Endothelial cell of umbilical vein (primary cell): ENCODE results near the gene HASPIN. TPM values are rescaled to one million over a fixed set of nuclear protein-coding genes. Genes with fewer than 3 reads are reported as not detected.

Source experiments
- BruUV-seq: library from RNA; stranded (reverse); fragments of 400-500 nt; replicated peaks from 2 replicates; lab custom pipeline; 2021; lab: Mats Ljungman, UMichigan
- CTCF ChIA-PET: fragments of 300-600, 350-600 bp; sonication (Branson Sonifier 250); formaldehyde crosslinking; loops from one replicate; lab custom pipeline; 2021; ENCODE audit warnings: antibody characterized with exemption, inconsistent platforms; lab: Charles Lee
- POLR2A ChIA-PET: fragments of 300-600, 350-600 bp; sonication (Branson Sonifier 250); formaldehyde crosslinking; loops from one replicate; lab custom pipeline; 2021; ENCODE audit warnings: antibody characterized with exemption, inconsistent platforms; lab: Charles Lee
- DNase-seq: peaks from one replicate; pipeline ENCODE4 v3.0.0-alpha.2; 2011; ENCODE audit warnings: low read depth, low spot score
- FAIRE-seq: peaks from 2 replicates; lab custom pipeline; 2011; peaks lifted over from hg19 to GRCh38; lab: Jason Lieb, UNC
- H2AFZ ChIP-seq: 2 replicates; pipeline ENCODE4 v1.6.0; 2012; ENCODE audit warnings: low read depth, low read length, control low read depth, inconsistent platforms
- H3K27ac ChIP-seq: 2 replicates; pipeline ENCODE4 v1.5.1; 2011; ENCODE audit warnings: low read depth, mild to moderate bottlenecking, control low read depth, low read length, moderate library complexity; ENCODE audit not compliant: insufficient read depth
- H3K27me3 ChIP-seq, 2 experiments: 2 replicates each; pipeline versions ENCODE4 v1.6.0 to v1.6.1; 2011; ENCODE audit warnings: low read length in 2 of 2, mixed read lengths in 1 of 2; ENCODE audit not compliant: control insufficient read depth in 2 of 2, insufficient read depth in 2 of 2
- H3K36me3 ChIP-seq, 2 experiments: 2 replicates in 1 of 2; 3 replicates in 1 of 2; pipeline ENCODE4 v1.5.1; 2011; ENCODE audit warnings: low read length in 2 of 2, mild to moderate bottlenecking in 1 of 2, moderate library complexity in 1 of 2; ENCODE audit not compliant: control insufficient read depth in 2 of 2, insufficient read depth in 2 of 2; ENCODE audit errors: extremely low read depth in 1 of 2
- H3K4me1 ChIP-seq: 3 replicates; pipeline ENCODE4 v1.5.1; 2011; ENCODE audit warnings: mild to moderate bottlenecking, low read length; ENCODE audit not compliant: control insufficient read depth, insufficient read depth; ENCODE audit errors: extremely low read depth
- H3K4me2 ChIP-seq: 2 replicates; pipeline ENCODE4 v1.6.1; 2011; ENCODE audit warnings: low read length, control low read depth, mixed read lengths; ENCODE audit not compliant: insufficient read depth
- H3K4me3 ChIP-seq, 3 experiments: fragments of 200-600 bp in 1 of 3; sonication (generic), shearing (Covaris generic) in 1 of 3; replicated peaks in 1 of 3; 2 replicates each; pipeline ENCODE4 v1.5.1; 2011 to 2016; ENCODE audit warnings: control low read depth in 3 of 3, low read length in 3 of 3, mild to moderate bottlenecking in 2 of 3, inconsistent platforms in 1 of 3, low read depth in 1 of 3, moderate library complexity in 1 of 3; ENCODE audit not compliant: insufficient read depth in 1 of 3
- H3K79me2 ChIP-seq: 2 replicates; pipeline ENCODE4 v1.6.0; 2012; ENCODE audit warnings: low read length, inconsistent platforms; ENCODE audit not compliant: control insufficient read depth, insufficient read depth
- H3K9ac ChIP-seq: replicated peaks from 2 replicates; pipeline ENCODE3; 2011; ENCODE audit warnings: low read length, control low read depth; ENCODE audit not compliant: insufficient read depth; ENCODE audit errors: extremely low read depth
- H3K9me1 ChIP-seq: replicated peaks from 3 replicates; pipeline ENCODE4 v1.6.0; 2011; ENCODE audit warnings: mild to moderate bottlenecking, low read length; ENCODE audit not compliant: control insufficient read depth, insufficient read depth; ENCODE audit errors: extremely low read depth
- H3K9me3 ChIP-seq: replicated peaks from 2 replicates; pipeline ENCODE4 v1.5.1; 2012; ENCODE audit warnings: low read length, inconsistent platforms; ENCODE audit not compliant: control insufficient read depth, insufficient read depth
- H4K20me1 ChIP-seq: replicated peaks from 2 replicates; pipeline ENCODE3; 2011; ENCODE audit warnings: mild to moderate bottlenecking, low read length; ENCODE audit not compliant: control insufficient read depth, insufficient read depth; ENCODE audit errors: extremely low read depth
- FOS ChIP-seq: IDR thresholded peaks from 2 replicates; pipeline ENCODE4 v1.6.1; 2011; ENCODE audit warnings: mild to moderate bottlenecking, low read length, moderate library complexity, borderline replicate concordance; ENCODE audit not compliant: insufficient read depth
- GATA2 ChIP-seq: IDR thresholded peaks from 2 replicates; pipeline ENCODE4 v1.7.0; 2011; ENCODE audit warnings: low read depth, mild to moderate bottlenecking, moderate library complexity, mixed read lengths, low read length; ENCODE audit not compliant: insufficient read length, insufficient read depth
- JUN ChIP-seq: IDR thresholded peaks from 2 replicates; pipeline ENCODE4 v1.6.1; 2011; ENCODE audit warnings: borderline replicate concordance, low read depth; ENCODE audit not compliant: insufficient read length, insufficient read depth
- MYC ChIP-seq: IDR thresholded peaks from one replicate; pipeline ENCODE4 v1.6.1; 2011; ENCODE audit warnings: mild to moderate bottlenecking, low read depth, low read length
- POLR2A ChIP-seq: IDR thresholded peaks from 2 replicates; pipeline ENCODE4 v1.6.1; 2012; ENCODE audit warnings: low read depth, mild to moderate bottlenecking, control low read depth, low read length
- POLR2AphosphoS5 ChIP-seq: IDR thresholded peaks from 2 replicates; pipeline ENCODE4 v1.6.1; 2012; ENCODE audit warnings: low read depth, mild to moderate bottlenecking, control low read depth, low read length, moderate library complexity; ENCODE audit not compliant: insufficient read depth
- dilution Hi-C: fragments of 300-500 bp; cut with MboI; formaldehyde crosslinking; loops from one replicate; pipeline ENCODE4 v1.15.0; 2019; ENCODE audit warnings: low sequenced_read_pairs; ENCODE audit not compliant: extremely low pct_ligation_motif_present
- intact Hi-C: fragments of 100-400 bp; cut with micrococcal nuclease; formaldehyde crosslinking; loops from one replicate; pipeline ENCODE4 v1.10.0; 2022
- polyA plus RNA-seq, 4 experiments: library from polyadenylated mRNA; depleted of rRNA in 3 of 4; stranded (reverse) in 3 of 4; unstranded in 1 of 4; fragments of >200 nt; gene quantifications; 2 replicates each; pipeline versions ENCODE4 v1.2.1 to v1.2.3, GENCODE V29; 2011 to 2012; ENCODE audit warnings: missing spikeins in 1 of 4
- total RNA-seq: library from RNA; stranded (reverse); gene quantifications from 2 replicates; pipeline ENCODE4 v1.2.3, GENCODE V29; 2021
- TF ChIP-seq, protein P1 (sequence below): IDR thresholded peaks from 2 replicates; pipeline ENCODE4 v1.6.1; 2011; ENCODE audit not compliant: insufficient read depth, insufficient read length

Gene HASPIN
- total and polyA plus RNA-seq, 2 donors (not counting 3 experiments of a cell fraction or from before 2014, with no cell fraction given), result 2.7 to 13.2 TPM

DNA sequence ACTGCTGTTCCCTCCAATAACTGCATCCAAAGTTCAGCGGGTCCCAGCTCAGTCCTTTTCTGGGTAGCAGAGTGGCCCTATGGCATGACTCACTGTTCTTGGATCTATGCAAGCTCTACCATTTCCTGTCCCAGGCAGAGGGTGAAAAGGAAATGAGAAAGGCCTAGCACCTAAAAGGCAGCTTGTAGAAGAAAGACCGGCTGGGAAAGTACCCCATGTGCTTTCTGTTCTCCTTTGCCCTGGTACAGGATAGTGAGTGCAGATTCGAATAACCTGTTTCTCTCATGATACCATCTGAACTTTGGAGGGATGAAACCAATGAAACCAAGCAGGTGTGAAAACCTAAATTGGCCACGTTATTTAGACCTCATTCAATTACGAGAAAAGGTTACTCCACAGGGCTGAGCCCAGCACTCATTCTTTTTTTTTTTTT lies 12.7 kb upstream of the HASPIN start:
- Histone ChIP-seq H3K9me1 (no peaks in the 10 kb centered on the region), H3K4me3 (no peak overlapping the region), H3K27me3 (no peaks in the 10 kb centered on the region), H3K9me3 (no peaks in the 10 kb centered on the region), H3K4me1 (peaks cover 9% of the 10 kb centered on the region), H3K79me2 (no peaks in the 10 kb centered on the region), H3K36me3 (peaks cover 0 to 9% of the 10 kb centered on the region in 2 experiments), H2AFZ (no peak overlapping the region), H3K4me2 (peak overlapping the region; percentile 21), H3K27ac (peak overlapping the region; percentile 12), H4K20me1 (no peaks in the 10 kb centered on the region), H3K9ac (no peak overlapping the region)
- TF ChIP-seq JUN (peak; percentile 52), FOS (peak; percentile 67), POLR2AphosphoS5 (peak; percentile 22), MYC (no peak)
- TF ChIP-seq, protein P1, sequence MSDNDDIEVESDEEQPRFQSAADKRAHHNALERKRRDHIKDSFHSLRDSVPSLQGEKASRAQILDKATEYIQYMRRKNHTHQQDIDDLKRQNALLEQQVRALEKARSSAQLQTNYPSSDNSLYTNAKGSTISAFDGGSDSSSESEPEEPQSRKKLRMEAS, result no peak
- FAIRE-seq (peak; percentile 97), DNase-seq (peak; percentile 64)
- intact Hi-C loops, result no loop called here
- BruUV-seq, result no TSS peak
- dilution Hi-C loops, result no loop called here
- ChIA-PET POLR2A (interaction anchor here (1.1 kb wide), 1 partner anchor 43 kb away, joined by 3 read pairs; no protein-coding TSS in a partner anchor), CTCF (interaction anchor here (1.0 to 1.3 kb wide), 5 partner anchors 8 to 28 kb away, joined by 3 to 6 read pairs (median 3); no protein-coding TSS in a partner anchor)

DNA sequence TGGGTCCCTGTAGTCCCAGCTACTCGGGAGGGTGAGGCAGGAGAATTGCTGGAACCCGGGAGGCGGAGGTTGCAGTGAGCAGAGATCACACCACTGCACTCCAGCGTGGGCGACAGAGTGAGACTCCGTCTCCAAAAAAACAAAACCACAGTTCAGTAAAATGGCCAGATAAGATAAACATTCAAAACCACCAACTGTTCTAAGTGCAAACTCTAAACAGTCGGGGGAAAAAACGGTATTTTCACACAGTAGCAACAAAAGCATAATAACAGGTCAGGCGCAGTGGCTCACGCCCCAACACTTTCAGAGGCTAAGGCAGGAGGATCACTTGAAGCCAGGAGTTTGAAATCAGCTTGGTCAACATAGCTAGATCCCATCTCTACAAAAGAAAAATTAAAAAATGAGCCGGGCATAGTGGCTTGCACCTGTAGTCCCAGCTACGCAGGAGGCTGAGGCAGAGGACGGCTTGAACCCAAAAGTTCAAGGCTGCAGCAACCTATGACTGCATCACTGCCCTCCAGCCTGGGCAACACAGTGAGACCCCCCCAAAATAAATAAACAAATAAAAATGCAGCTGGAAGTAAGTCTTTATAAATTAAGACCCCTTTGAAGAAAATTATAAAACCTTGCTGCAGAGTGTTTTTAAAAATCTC lies 10.8 kb upstream of the HASPIN start:
- no peaks in the 10 kb centered on the region for H4K20me1 ChIP-seq
- H3K9me1 ChIP-seq, result no peaks in the 10 kb centered on the region
- intact Hi-C loops (no loop called here), dilution Hi-C loops (no loop called here)
- POLR2A ChIA-PET, result no interaction called here
- H3K4me2 ChIP-seq, result no peak overlapping the region
- TF ChIP-seq POLR2A, result no peak
- TF ChIP-seq GATA2, result no peak
- H2AFZ ChIP-seq, result no peak overlapping the region
- no peak overlapping the region for H3K4me3 ChIP-seq
- H3K36me3 ChIP-seq, result peaks cover 9 to 14% of the 10 kb centered on the region in 2 experiments
- DNase-seq, result no peak
- H3K27ac ChIP-seq, result no peak overlapping the region
- peaks cover 9% of the 10 kb centered on the region for H3K4me1 ChIP-seq
- no peaks in the 10 kb centered on the region for H3K79me2 ChIP-seq
- BruUV-seq, result no TSS peak
- CTCF ChIA-PET, result interaction anchor here (1.1 kb wide), 1 partner anchor 10 kb away, joined by 4 read pairs; the partner anchor contains the start of gene HASPIN
- no peak for FAIRE-seq
- no peaks in the 10 kb centered on the region for H3K27me3 ChIP-seq
- H3K9ac ChIP-seq, result no peak overlapping the region
- no peaks in the 10 kb centered on the region for H3K9me3 ChIP-seq
